H1 (cell line): ENCODE measurements around the gene ATOH8. TPM values are rescaled to one million over a fixed set of nuclear protein-coding genes. Genes with fewer than 3 reads are reported as not detected.

Experiments used
- CHD7 ChIP-seq: fragments of 300-600 bp; sonication (generic); IDR thresholded peaks from 2 replicates; pipeline ENCODE4 v1.7.1; 2012; ENCODE audit warnings: low read length, moderate library complexity, mild to moderate bottlenecking, inconsistent platforms; ENCODE audit not compliant: insufficient replicate concordance
- CREB1 ChIP-seq: IDR thresholded peaks from 2 replicates; pipeline ENCODE4 v1.6.1; 2012; ENCODE audit warnings: inconsistent platforms
- HDAC6 ChIP-seq: IDR thresholded peaks from one replicate; pipeline ENCODE4 v1.7.1; 2012; ENCODE audit warnings: low read depth, mild to moderate bottlenecking, inconsistent platforms, low read length, moderate library complexity
- JUN ChIP-seq: IDR thresholded peaks from 2 replicates; pipeline ENCODE4 v1.6.1; 2011; ENCODE audit warnings: low read depth, mild to moderate bottlenecking, improper control_type of control experiment, low read length
- NANOG ChIP-seq: IDR thresholded peaks from 2 replicates; pipeline ENCODE4 v1.6.1; 2011; ENCODE audit warnings: low read length, low read depth, mild to moderate bottlenecking, inconsistent platforms; ENCODE audit not compliant: insufficient read depth, poor library complexity, severe bottlenecking
- PHF8 ChIP-seq: fragments of 200-600 bp; sonication (generic); conservative IDR thresholded peaks from 2 replicates; pipeline ENCODE4 v1.7.1; 2012; ENCODE audit warnings: low read depth, mild to moderate bottlenecking, inconsistent platforms, low read length, moderate library complexity
- RNF2 ChIP-seq: fragments of 200-900, 300-1000 bp; sonication (generic); IDR thresholded peaks from 2 replicates; pipeline ENCODE4 v1.7.1; 2016; ENCODE audit warnings: borderline replicate concordance, low read depth, mild to moderate bottlenecking, antibody characterized with exemption, low read length; ENCODE audit not compliant: poor library complexity, severe bottlenecking; ENCODE audit errors: missing control alignments
- SP1 ChIP-seq: IDR thresholded peaks from 2 replicates; pipeline ENCODE4 v1.6.1; 2011; ENCODE audit warnings: low read depth, low read length
- SP2 ChIP-seq: IDR thresholded peaks from 2 replicates; pipeline ENCODE4 v1.6.1; 2012; ENCODE audit warnings: mild to moderate bottlenecking, low read length, inconsistent platforms
- SP4 ChIP-seq: IDR thresholded peaks from 2 replicates; pipeline ENCODE4 v1.6.1; 2012; ENCODE audit warnings: low read length, inconsistent platforms
- SRF ChIP-seq: IDR thresholded peaks from 2 replicates; pipeline ENCODE4 v1.6.1; 2011; ENCODE audit warnings: mild to moderate bottlenecking, low read depth, low read length, moderate library complexity
- SUZ12 ChIP-seq: fragments of 200-600 bp; sonication (generic); IDR thresholded peaks from 2 replicates; pipeline ENCODE4 v1.6.1; 2012; ENCODE audit warnings: mild to moderate bottlenecking, inconsistent platforms, low read length, moderate library complexity, mixed read lengths
- TAF1 ChIP-seq: IDR thresholded peaks from 2 replicates; pipeline ENCODE4 v1.6.1; 2011; ENCODE audit warnings: mild to moderate bottlenecking, low read depth, low read length
- polyA plus RNA-seq, 7 experiments: library from polyadenylated mRNA; depleted of rRNA in 3 of 7; stranded (reverse) in 5 of 7; unstranded in 2 of 7; fragments of >200 nt in 5 of 7; fragments of 200-250 nt in 2 of 7; gene quantifications; 1 replicate in 5 of 7; 2 replicates in 1 of 7; 4 replicates in 1 of 7; pipeline versions ENCODE4 v1.2.1 to v1.2.3, GENCODE V29; 2011 to 2013; ENCODE audit warnings: missing spikeins in 2 of 7, mixed read lengths in 2 of 7
- total RNA-seq: library from RNA; stranded (reverse); fragmentation: NEBNext Ultra II Directional; extraction: Animal tissue kit (Norgen Biotek cat#: 25700); gene quantifications from 2 replicates; pipeline ENCODE4 v1.2.1, GENCODE V29; 2021

ATOH8 gene
- total and polyA plus RNA-seq, 2 of the 8 experiments (the other 6 are each of a cell fraction or from before 2014, with no cell fraction given): 0.50 to 0.53 TPM

- TF ChIP-seq CHD7 (no peak), SRF (no peak), PHF8 (no peak), SP4 (no peak), SP1 (no peak), NANOG (no peak), JUN (no peak), RNF2 (no peak), SUZ12 (no peak), HDAC6 (no peak), TAF1 (no peak), CREB1 (no peak), SP2 (no peak)
Observed at GRCh38 chr2:85713836-85714235, 40.0 kb upstream of the ATOH8 start (continued).
